PC-3 (cell line): ENCODE results near the gene ADAMTS17. TPM values are rescaled to one million over a fixed set of nuclear protein-coding genes. Genes with fewer than 3 reads are reported as not detected.

Experiments
- ATAC-seq: fragments of 200-7000 bp; cut with Tn5 transposase; 2 replicates; pipeline ENCODE4 v1.9.1; 2020; ENCODE audit warnings: mild to moderate bottlenecking, moderate library complexity
- BruUV-seq: library from RNA; stranded (reverse); fragments of 400-500 nt; replicated peaks from 2 replicates; lab custom pipeline; 2021; lab: Mats Ljungman, UMichigan
- CTCF ChIA-PET: fragments of 300-600 bp; sonication (Branson Sonifier 250); formaldehyde crosslinking; loops from one replicate; lab custom pipeline; 2022; ENCODE audit warnings: antibody characterized with exemption; lab: Charles Lee
- POLR2A ChIA-PET: fragments of 300-600 bp; sonication (Branson Sonifier 250); formaldehyde crosslinking; loops from one replicate; lab custom pipeline; 2022; ENCODE audit warnings: antibody characterized with exemption; ENCODE audit not compliant: unreplicated experiment; lab: Charles Lee
- DNase-seq: peaks from one replicate; pipeline ENCODE4 v3.0.0-alpha.2; 2015
- H2AFZ ChIP-seq: fragments of 300-600 bp; sonication (generic); 2 replicates; pipeline ENCODE4 v1.6.0; 2016; ENCODE audit warnings: antibody characterized with exemption, low read length
- H3F3A ChIP-seq: fragments of 300-600 bp; sonication (generic); one replicate; pipeline ENCODE4 v1.6.0; 2017; ENCODE audit warnings: antibody characterized with exemption, low read length, control low read depth, mild to moderate bottlenecking; ENCODE audit not compliant: unreplicated experiment
- H3K27ac ChIP-seq: fragments of 300-600 bp; sonication (generic); 2 replicates; pipeline ENCODE4 v1.5.1; 2016; ENCODE audit warnings: mild to moderate bottlenecking, low read length
- H3K27me3 ChIP-seq: fragments of 300-600 bp; sonication (generic); 2 replicates; pipeline ENCODE4 v1.6.1; 2016; ENCODE audit warnings: low read length, mixed read lengths
- H3K36me3 ChIP-seq: fragments of 300-600 bp; sonication (generic); 2 replicates; pipeline ENCODE4 v1.6.1; 2016; ENCODE audit warnings: low read depth, mixed run types, low read length, mixed read lengths
- H3K4me1 ChIP-seq: fragments of 300-600 bp; sonication (generic); 2 replicates; pipeline ENCODE4 v1.5.1; 2016; ENCODE audit warnings: low read length; ENCODE audit not compliant: insufficient read depth
- H3K4me2 ChIP-seq: fragments of 300-600 bp; sonication (generic); 2 replicates; pipeline ENCODE4 v1.6.0; 2016; ENCODE audit warnings: low read length
- H3K4me3 ChIP-seq: fragments of 300-600 bp; sonication (generic); 2 replicates; pipeline ENCODE4 v1.5.1; 2016; ENCODE audit warnings: mild to moderate bottlenecking, low read length, mixed read lengths
- H3K79me2 ChIP-seq: fragments of 300-600 bp; sonication (generic); 2 replicates; pipeline ENCODE4 v1.6.1; 2017; ENCODE audit warnings: low read length, mixed read lengths
- H3K9ac ChIP-seq: fragments of 300-600 bp; sonication (generic); 2 replicates; pipeline ENCODE4 v1.6.0; 2016; ENCODE audit warnings: mild to moderate bottlenecking, low read length
- H3K9me2 ChIP-seq: fragments of 300-600 bp; sonication (generic); replicated peaks from 2 replicates; pipeline ENCODE4 v1.6.1; 2016; ENCODE audit warnings: mixed run types, low read length, mixed read lengths
- H3K9me3 ChIP-seq: fragments of 300-600 bp; sonication (generic); 2 replicates; pipeline ENCODE4 v1.6.1; 2016; ENCODE audit warnings: low read length, mixed read lengths
- H4K20me1 ChIP-seq: fragments of 300-600 bp; sonication (generic); 2 replicates; pipeline ENCODE4 v1.6.1; 2016; ENCODE audit warnings: low read length, mixed read lengths
- EZH2 ChIP-seq: fragments of 300-600 bp; sonication (generic); IDR thresholded peaks from one replicate; pipeline ENCODE4 v1.6.1; 2017; ENCODE audit warnings: antibody characterized with exemption, mild to moderate bottlenecking, low read length; ENCODE audit not compliant: unreplicated experiment
- EZH2phosphoT487 ChIP-seq: fragments of 300-600 bp; sonication (generic); IDR thresholded peaks from 2 replicates; pipeline ENCODE4 v1.6.1; 2018; ENCODE audit warnings: mild to moderate bottlenecking, antibody characterized with exemption, low read length, borderline replicate concordance
- intact Hi-C: fragments of 100-400 bp; cut with micrococcal nuclease; formaldehyde crosslinking; loops from 2 replicates; pipeline ENCODE4 v1.9.0; 2023
- total RNA-seq: library from RNA; depleted of rRNA; stranded (reverse); fragments of >200 nt; gene quantifications from 2 replicates; pipeline ENCODE4 v1.2.3, GENCODE V29; 2014
- TF ChIP-seq, protein P1 (sequence below): fragments of 300-600 bp; sonication (generic); conservative IDR thresholded peaks from 2 replicates; pipeline ENCODE4 v1.5.1; 2017; ENCODE audit warnings: antibody characterized with exemption, low read depth, mild to moderate bottlenecking, low read length

ADAMTS17 gene
- total RNA-seq, 1 experiment from 2014 or later = 6.9 TPM

DNA sequence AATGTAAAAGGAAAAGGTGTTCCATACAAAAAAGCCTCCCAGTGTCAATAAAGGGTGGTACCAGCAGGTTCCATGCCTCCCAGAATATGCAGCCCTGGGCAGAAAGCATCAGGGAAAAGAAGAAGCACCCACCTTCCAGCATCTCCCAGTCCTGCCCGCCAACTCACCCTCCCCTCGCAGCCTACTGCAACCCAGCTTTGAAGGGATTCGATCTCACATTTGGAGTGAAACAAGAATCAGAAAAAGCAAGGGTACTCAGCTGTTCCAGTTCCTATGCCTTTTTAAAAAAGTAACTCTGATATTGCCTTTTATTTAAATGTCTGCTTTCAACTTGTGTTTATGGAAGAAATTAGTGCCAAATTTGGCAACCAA is 166.9 kb downstream of the ADAMTS17 start:
- Histone ChIP-seq H3K79me2 (no peaks in the 10 kb centered on the region), H3K9me3 (no peaks in the 10 kb centered on the region; the same call in 1 of the 2 replicates), H3K9ac (no peak overlapping the region), H4K20me1 (no peaks in the 10 kb centered on the region), H3K4me2 (no peak overlapping the region), H3F3A (no peaks in the 10 kb centered on the region), H3K27me3 (no peaks in the 10 kb centered on the region), H3K4me3 (no peak overlapping the region), H3K4me1 (no peaks in the 10 kb centered on the region), H3K9me2 (no peaks in the 10 kb centered on the region), H2AFZ (no peak overlapping the region), H3K27ac (no peak overlapping the region), H3K36me3 (no peaks in the 10 kb centered on the region; the same call in 1 of the 2 replicates)
- DNase-seq (no peak), ATAC-seq (no peak)
- no peak for TF ChIP-seq EZH2
- TF ChIP-seq, protein P1, sequence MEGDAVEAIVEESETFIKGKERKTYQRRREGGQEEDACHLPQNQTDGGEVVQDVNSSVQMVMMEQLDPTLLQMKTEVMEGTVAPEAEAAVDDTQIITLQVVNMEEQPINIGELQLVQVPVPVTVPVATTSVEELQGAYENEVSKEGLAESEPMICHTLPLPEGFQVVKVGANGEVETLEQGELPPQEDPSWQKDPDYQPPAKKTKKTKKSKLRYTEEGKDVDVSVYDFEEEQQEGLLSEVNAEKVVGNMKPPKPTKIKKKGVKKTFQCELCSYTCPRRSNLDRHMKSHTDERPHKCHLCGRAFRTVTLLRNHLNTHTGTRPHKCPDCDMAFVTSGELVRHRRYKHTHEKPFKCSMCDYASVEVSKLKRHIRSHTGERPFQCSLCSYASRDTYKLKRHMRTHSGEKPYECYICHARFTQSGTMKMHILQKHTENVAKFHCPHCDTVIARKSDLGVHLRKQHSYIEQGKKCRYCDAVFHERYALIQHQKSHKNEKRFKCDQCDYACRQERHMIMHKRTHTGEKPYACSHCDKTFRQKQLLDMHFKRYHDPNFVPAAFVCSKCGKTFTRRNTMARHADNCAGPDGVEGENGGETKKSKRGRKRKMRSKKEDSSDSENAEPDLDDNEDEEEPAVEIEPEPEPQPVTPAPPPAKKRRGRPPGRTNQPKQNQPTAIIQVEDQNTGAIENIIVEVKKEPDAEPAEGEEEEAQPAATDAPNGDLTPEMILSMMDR = no peak
- no peak for TF ChIP-seq EZH2phosphoT487
- intact Hi-C loops = no loop called here
- CTCF ChIA-PET = no interaction called here
- no TSS peak for BruUV-seq
- POLR2A ChIA-PET = no interaction called here

DNA sequence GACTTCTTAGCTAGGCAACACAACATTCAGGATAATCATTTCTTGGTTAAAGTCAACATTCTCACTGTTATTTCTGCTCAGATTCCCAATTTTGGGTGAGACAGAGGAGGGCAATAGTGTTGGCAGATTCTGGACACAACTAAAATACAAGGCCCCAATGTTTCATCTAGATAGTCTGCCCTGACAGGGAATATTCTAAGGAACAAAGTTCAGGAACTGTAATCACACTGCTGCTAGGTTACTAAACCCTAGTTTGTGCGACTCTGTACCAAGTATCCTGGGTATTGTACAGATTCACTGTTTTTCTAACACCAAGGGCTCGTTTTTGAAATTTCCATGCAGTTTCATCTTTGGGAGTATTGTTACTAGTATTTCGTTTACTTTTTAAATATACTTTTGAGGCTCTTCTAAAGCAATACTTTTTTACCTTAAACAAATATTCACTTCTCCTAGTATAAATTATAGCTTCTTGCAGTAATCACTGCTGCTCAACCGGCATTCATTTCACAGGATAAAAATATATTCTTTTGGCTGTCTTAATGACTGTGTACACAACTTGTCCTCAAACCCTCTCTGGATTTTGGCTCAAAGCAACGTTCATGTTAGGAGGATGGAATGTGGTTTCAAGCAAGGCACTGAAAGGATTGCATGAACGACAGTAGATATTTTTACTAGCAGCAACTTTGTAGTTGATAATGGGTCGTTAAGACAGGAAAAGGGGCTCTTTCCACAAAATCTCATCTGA is 167.4 kb downstream of the ADAMTS17 start:
- DNase-seq = no peak
- Histone ChIP-seq H3K4me3 (no peak overlapping the region), H3K9ac (no peak overlapping the region), H3K9me3 (no peaks in the 10 kb centered on the region; the same call in 1 of the 2 replicates), H3F3A (no peaks in the 10 kb centered on the region), H3K27ac (no peak overlapping the region), H3K27me3 (no peaks in the 10 kb centered on the region), H3K4me2 (no peak overlapping the region), H3K9me2 (no peaks in the 10 kb centered on the region), H3K79me2 (no peaks in the 10 kb centered on the region), H4K20me1 (no peaks in the 10 kb centered on the region), H2AFZ (no peak overlapping the region), H3K4me1 (no peaks in the 10 kb centered on the region), H3K36me3 (no peaks in the 10 kb centered on the region; the same call in 1 of the 2 replicates)
- CTCF ChIA-PET = no interaction called here
- BruUV-seq = no TSS peak
- intact Hi-C loops = no loop called here
- TF ChIP-seq EZH2phosphoT487 = no peak
- TF ChIP-seq EZH2 = no peak
- TF ChIP-seq, protein P1 = no peak
- POLR2A ChIA-PET = no interaction called here
- ATAC-seq = no peak

DNA sequence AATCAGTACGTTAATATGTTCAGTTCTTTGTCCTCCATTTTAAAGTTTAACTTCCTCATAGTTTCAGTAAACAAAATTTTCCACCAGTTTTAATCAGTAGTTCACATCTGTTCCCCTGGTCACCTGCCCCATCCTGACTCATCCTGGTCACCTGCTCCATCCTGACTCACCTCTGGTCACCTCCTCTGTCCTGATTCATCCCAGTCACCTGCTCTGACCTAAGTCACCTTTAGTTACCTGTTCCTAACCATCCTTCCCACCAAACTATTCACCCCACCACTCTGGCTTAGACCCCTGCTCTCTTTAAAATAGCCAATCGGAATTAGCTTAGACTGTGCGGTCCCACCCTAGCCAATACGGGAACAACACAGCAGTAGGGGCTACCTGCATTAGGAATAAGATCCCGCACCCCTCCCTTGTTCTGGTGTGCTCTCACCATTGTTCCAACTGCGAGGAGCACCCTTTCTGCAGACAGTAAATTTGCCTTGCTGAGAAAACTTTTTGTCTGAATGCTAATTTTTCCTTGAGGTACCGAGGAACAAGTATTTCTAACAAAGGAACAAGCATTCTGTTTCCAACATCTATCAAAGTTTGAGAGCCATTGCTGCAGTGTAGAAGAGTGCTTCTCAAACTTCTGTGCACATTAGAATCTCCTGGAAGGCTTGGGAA is 169.3 kb downstream of the ADAMTS17 start:
- CTCF ChIA-PET = no interaction called here
- no TSS peak for BruUV-seq
- DNase-seq = no peak
- H3K27ac ChIP-seq = no peak overlapping the region
- POLR2A ChIA-PET = no interaction called here
- H3K27me3 ChIP-seq = no peaks in the 10 kb centered on the region
- TF ChIP-seq, protein P1 = no peak
- TF ChIP-seq EZH2 = no peak
- TF ChIP-seq EZH2phosphoT487 = no peak
- no peaks in the 10 kb centered on the region; the same call in 1 of the 2 replicates for H3K9me3 ChIP-seq
- ATAC-seq = no peak
- no peak overlapping the region for H3K9ac ChIP-seq
- no peak overlapping the region for H3K4me3 ChIP-seq
- no peaks in the 10 kb centered on the region for H4K20me1 ChIP-seq
- H3K4me2 ChIP-seq = no peak overlapping the region
- H3K36me3 ChIP-seq = no peaks in the 10 kb centered on the region; the same call in 1 of the 2 replicates
- no peaks in the 10 kb centered on the region for H3K79me2 ChIP-seq
- H2AFZ ChIP-seq = no peak overlapping the region
- H3F3A ChIP-seq = no peaks in the 10 kb centered on the region
- no peaks in the 10 kb centered on the region for H3K4me1 ChIP-seq
- intact Hi-C loops = no loop called here
- no peaks in the 10 kb centered on the region for H3K9me2 ChIP-seq
